PFSK-1 (cell line): ENCODE measurements around the gene AATF.

Experiments
- FOXP2 ChIP-seq: optimal IDR thresholded peaks from 2 replicates; pipeline ENCODE3; 2011; ENCODE audit warnings: borderline replicate concordance, control low read depth, inconsistent platforms; ENCODE audit not compliant: insufficient read depth; ENCODE audit errors: extremely low read length, extremely low read depth
- POLR2AphosphoS5 ChIP-seq: IDR thresholded peaks from 2 replicates; pipeline ENCODE4 v1.6.1; 2012; ENCODE audit warnings: low read depth, mild to moderate bottlenecking, control low read depth, low read length, moderate library complexity
- REST ChIP-seq, 2 experiments: IDR thresholded peaks; 2 replicates each; pipeline versions ENCODE4 v1.6.1 to v1.8.0; 2011 to 2012; ENCODE audit warnings: low read depth in 2 of 2, low read length in 2 of 2, control low read depth in 1 of 2, inconsistent platforms in 1 of 2, mild to moderate bottlenecking in 1 of 2, moderate library complexity in 1 of 2; ENCODE audit not compliant: insufficient read depth in 1 of 2

- TF ChIP-seq POLR2AphosphoS5: no peak
- no peak for TF ChIP-seq REST (IDR thresholded peaks at IDR 0.05; ENCODE audit: insufficient read depth in 1 of 2, low read depth in 2 of 2, low read length in 2 of 2)
- no peak for TF ChIP-seq FOXP2
Measured at GRCh38 chr17:37039269-37039668, 90.5 kb downstream of the AATF start.
